Measurements from ENCODE around the gene CDCA4. TPM values are rescaled to one million over a fixed set of nuclear protein-coding genes. Genes with fewer than 3 reads are reported as not detected.

Gene CDCA4
- polyA plus RNA-seq, 2 of the 4 experiments (the other 2 are of a cell fraction) = 24.2 to 26.9 TPM

DNA sequence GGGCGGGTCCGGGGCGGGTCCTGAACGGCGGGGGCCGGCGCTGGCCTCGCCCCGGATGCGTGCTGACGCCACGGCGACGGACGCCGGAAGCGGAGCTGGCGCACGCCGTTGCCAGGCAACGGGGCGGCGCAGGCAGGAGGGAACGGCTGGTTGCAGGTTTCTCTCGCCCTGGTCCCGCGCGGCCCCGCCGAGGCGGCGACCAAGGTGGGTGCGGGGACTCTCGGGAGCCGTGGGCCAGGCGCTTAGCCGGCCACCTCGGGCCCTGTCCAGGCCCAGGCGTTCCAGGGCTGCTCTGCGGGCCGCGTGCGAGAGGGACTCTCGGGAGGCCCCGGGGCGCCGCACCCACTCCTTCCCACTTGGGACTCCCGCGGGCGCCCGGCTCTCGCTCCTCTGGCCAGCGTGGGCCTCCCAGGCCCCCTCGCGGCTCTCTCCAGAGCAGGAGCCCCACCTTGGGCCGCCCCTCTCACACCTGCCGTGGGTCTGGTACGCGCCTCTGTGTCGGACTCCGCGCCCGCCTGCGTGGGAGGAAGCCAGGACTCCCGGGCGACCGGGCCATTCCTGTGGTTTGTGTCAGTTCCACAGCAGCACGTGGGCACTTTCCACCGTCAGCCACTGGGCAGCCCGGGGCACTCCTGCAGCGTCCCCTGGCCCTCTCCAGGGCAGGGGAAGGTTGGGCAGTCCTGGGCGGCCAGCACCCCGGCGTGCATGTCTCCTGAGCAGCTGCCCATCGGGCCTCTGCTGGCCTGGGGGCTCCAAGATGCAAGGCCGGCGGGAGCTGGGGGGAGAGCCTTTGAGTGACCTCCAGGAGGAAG is 35.0 kb downstream of the CDCA4 start, which contains the start of gene CLBA1:
Gene CLBA1, plus strand, starts transcription at position 114 of the 812 bp plus-strand sequence. Its CDS starts 644 bp downstream, at position 758.
- FAIRE-seq = no peak
- ChIA-PET POLR2A (interaction anchor here (0.6 to 2.5 kb wide), 8 partner anchors 12 to 101 kb away, joined by 3 to 37 read pairs (median 6); partner anchors contain the start of gene CDCA4), CTCF (interaction anchor here (1.2 to 5.7 kb wide), 8 partner anchors 8 to 59 kb away, joined by 3 to 74 read pairs (median 4); no protein-coding TSS in a partner anchor)
- TF ChIP-seq RFX5 (IDR thresholded peaks at IDR 0.05) (no peak), RARB (CRISPR knock-in tag; IDR thresholded peaks at IDR 0.05) (no peak), HOXB13 (CRISPR knock-in tag; IDR thresholded peaks at IDR 0.05; ENCODE audit: low read depth) (no peak), JUN (IDR thresholded peaks at IDR 0.05) (peak; percentile 40 to 60; a peak in 3 of 5 replicates), NR3C1 (IDR thresholded peaks at IDR 0.05) (no peak), EHMT2 (IDR thresholded peaks at IDR 0.05; ENCODE audit: low read depth) (no peak), RNF2 (IDR thresholded peaks at IDR 0.05; ENCODE audit: borderline replicate concordance, low read depth) (no peak), POLR2A (IDR thresholded peaks at IDR 0.05; ENCODE audit: low read length) (peak; percentile 55), KDM5A (IDR thresholded peaks at IDR 0.05) (no peak), FOSL2 (IDR thresholded peaks at IDR 0.05) (no peak), FOSL2 (CRISPR knock-in tag; IDR thresholded peaks at IDR 0.05) (no peak), ESRRA (IDR thresholded peaks at IDR 0.05; ENCODE audit: borderline replicate concordance, low read length) (no peak), SMC3 (IDR thresholded peaks at IDR 0.05) (no peak), POLR2AphosphoS2 (conservative IDR thresholded peaks at IDR 0.05; ENCODE audit: low read length) (no peak), TFCP2L1 (CRISPR knock-in tag; IDR thresholded peaks at IDR 0.05) (no peak), ZSCAN20 (CRISPR knock-in tag; IDR thresholded peaks at IDR 0.05) (no peak), NPAS2 (CRISPR knock-in tag; IDR thresholded peaks at IDR 0.05; ENCODE audit: borderline replicate concordance) (no peak), FOSB (CRISPR knock-in tag; IDR thresholded peaks at IDR 0.05) (no peak), ZFP36 (IDR thresholded peaks at IDR 0.05; ENCODE audit: borderline replicate concordance, partially characterized antibody) (no peak), HEYL (CRISPR knock-in tag; IDR thresholded peaks at IDR 0.05) (no peak), BHLHE40 (IDR thresholded peaks at IDR 0.05; ENCODE audit: low read depth, low read length) (no peak), CHD4 (IDR thresholded peaks at IDR 0.05; ENCODE audit: borderline replicate concordance) (no peak), MAFK (IDR thresholded peaks at IDR 0.05; ENCODE audit: partially characterized antibody) (no peak), CEBPB (IDR thresholded peaks at IDR 0.05) (no peak), PHF8 (IDR thresholded peaks at IDR 0.05; ENCODE audit: borderline replicate concordance, low read depth) (peak; percentile 67; the same call in 1 of the 2 replicates), RAD21 (conservative IDR thresholded peaks at IDR 0.05 in 1 of 2, IDR thresholded peaks at IDR 0.05 in 1 of 2) (no peak)
- TF ChIP-seq, protein P1, sequence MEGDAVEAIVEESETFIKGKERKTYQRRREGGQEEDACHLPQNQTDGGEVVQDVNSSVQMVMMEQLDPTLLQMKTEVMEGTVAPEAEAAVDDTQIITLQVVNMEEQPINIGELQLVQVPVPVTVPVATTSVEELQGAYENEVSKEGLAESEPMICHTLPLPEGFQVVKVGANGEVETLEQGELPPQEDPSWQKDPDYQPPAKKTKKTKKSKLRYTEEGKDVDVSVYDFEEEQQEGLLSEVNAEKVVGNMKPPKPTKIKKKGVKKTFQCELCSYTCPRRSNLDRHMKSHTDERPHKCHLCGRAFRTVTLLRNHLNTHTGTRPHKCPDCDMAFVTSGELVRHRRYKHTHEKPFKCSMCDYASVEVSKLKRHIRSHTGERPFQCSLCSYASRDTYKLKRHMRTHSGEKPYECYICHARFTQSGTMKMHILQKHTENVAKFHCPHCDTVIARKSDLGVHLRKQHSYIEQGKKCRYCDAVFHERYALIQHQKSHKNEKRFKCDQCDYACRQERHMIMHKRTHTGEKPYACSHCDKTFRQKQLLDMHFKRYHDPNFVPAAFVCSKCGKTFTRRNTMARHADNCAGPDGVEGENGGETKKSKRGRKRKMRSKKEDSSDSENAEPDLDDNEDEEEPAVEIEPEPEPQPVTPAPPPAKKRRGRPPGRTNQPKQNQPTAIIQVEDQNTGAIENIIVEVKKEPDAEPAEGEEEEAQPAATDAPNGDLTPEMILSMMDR (IDR thresholded peaks at IDR 0.05) = no peak
- TF ChIP-seq, protein P2, sequence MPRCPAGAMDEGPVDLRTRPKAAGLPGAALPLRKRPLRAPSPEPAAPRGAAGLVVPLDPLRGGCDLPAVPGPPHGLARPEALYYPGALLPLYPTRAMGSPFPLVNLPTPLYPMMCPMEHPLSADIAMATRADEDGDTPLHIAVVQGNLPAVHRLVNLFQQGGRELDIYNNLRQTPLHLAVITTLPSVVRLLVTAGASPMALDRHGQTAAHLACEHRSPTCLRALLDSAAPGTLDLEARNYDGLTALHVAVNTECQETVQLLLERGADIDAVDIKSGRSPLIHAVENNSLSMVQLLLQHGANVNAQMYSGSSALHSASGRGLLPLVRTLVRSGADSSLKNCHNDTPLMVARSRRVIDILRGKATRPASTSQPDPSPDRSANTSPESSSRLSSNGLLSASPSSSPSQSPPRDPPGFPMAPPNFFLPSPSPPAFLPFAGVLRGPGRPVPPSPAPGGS (IDR thresholded peaks at IDR 0.05) = peak; percentile 54; the same call in 2 of the 3 replicates
- TF ChIP-seq, protein P3, sequence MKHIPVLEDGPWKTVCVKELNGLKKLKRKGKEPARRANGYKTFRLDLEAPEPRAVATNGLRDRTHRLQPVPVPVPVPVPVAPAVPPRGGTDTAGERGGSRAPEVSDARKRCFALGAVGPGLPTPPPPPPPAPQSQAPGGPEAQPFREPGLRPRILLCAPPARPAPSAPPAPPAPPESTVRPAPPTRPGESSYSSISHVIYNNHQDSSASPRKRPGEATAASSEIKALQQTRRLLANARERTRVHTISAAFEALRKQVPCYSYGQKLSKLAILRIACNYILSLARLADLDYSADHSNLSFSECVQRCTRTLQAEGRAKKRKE (CRISPR knock-in tag; IDR thresholded peaks at IDR 0.05; ENCODE audit: low read depth) = no peak
- TF ChIP-seq, protein P4, sequence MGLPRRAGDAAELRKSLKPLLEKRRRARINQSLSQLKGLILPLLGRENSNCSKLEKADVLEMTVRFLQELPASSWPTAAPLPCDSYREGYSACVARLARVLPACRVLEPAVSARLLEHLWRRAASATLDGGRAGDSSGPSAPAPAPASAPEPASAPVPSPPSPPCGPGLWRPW (IDR thresholded peaks at IDR 0.05) = no peak
- TF ChIP-seq, protein P5, sequence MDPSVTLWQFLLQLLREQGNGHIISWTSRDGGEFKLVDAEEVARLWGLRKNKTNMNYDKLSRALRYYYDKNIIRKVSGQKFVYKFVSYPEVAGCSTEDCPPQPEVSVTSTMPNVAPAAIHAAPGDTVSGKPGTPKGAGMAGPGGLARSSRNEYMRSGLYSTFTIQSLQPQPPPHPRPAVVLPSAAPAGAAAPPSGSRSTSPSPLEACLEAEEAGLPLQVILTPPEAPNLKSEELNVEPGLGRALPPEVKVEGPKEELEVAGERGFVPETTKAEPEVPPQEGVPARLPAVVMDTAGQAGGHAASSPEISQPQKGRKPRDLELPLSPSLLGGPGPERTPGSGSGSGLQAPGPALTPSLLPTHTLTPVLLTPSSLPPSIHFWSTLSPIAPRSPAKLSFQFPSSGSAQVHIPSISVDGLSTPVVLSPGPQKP (IDR thresholded peaks at IDR 0.05; ENCODE audit: low read depth, low read length) = no peak
- TF ChIP-seq, protein P6, sequence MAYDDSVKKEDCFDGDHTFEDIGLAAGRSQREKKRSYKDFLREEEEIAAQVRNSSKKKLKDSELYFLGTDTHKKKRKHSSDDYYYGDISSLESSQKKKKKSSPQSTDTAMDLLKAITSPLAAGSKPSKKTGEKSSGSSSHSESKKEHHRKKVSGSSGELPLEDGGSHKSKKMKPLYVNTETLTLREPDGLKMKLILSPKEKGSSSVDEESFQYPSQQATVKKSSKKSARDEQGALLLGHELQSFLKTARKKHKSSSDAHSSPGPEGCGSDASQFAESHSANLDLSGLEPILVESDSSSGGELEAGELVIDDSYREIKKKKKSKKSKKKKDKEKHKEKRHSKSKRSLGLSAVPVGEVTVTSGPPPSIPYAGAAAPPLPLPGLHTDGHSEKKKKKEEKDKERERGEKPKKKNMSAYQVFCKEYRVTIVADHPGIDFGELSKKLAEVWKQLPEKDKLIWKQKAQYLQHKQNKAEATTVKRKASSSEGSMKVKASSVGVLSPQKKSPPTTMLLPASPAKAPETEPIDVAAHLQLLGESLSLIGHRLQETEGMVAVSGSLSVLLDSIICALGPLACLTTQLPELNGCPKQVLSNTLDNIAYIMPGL (CRISPR knock-in tag; IDR thresholded peaks at IDR 0.05; ENCODE audit: borderline replicate concordance) = no peak
- TF ChIP-seq, protein P7, sequence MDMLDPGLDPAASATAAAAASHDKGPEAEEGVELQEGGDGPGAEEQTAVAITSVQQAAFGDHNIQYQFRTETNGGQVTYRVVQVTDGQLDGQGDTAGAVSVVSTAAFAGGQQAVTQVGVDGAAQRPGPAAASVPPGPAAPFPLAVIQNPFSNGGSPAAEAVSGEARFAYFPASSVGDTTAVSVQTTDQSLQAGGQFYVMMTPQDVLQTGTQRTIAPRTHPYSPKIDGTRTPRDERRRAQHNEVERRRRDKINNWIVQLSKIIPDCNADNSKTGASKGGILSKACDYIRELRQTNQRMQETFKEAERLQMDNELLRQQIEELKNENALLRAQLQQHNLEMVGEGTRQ (IDR thresholded peaks at IDR 0.05) = peak; percentile 47

More for the DNA sequence above, 35.0 kb downstream of the CDCA4 start, which contains the start of gene CLBA1:
- DNase-seq (ENCODE audit: low read depth in 1 of 2, low spot score in 1 of 2) (peak; percentile 90 to 93), ATAC-seq (peak; percentile 89 to 91)
- under 1% methylated on average over 24 of the region's 77 CpGs for WGBS (ENCODE audit: missing lambda C conversion rate)
- H3K4me2 ChIP-seq = peak within 1 kb of the TSS; percentile 100
- peak within 1 kb of the TSS; percentile 87 for H3K4me3 ChIP-seq
- peak within 1 kb of the TSS; percentile 89 to 96 for H3K27ac ChIP-seq
- no peaks in the 10 kb centered on the region for H3K9me3 ChIP-seq
- H3K4me1 ChIP-seq = peaks cover 16% of the 10 kb centered on the region; the same call in 2 of the 3 replicates

Data from A549 (cell line).